Mesendoderm (in vitro differentiated cells): ENCODE measurements around the gene SUSD2.

ENCODE experiments used
- DNase-seq: peaks from one replicate; pipeline ENCODE4 v3.0.0; 2013
- H2AK5ac ChIP-seq: 2 replicates; pipeline ENCODE4 v1.6.1; 2013; ENCODE audit warnings: low read length, inconsistent platforms
- H2BK120ac ChIP-seq: 2 replicates; pipeline ENCODE4 v1.6.1; 2013; ENCODE audit warnings: low read depth, mild to moderate bottlenecking, low read length, moderate library complexity, mixed read lengths
- H2BK15ac ChIP-seq: replicated peaks from 2 replicates; pipeline ENCODE4 v1.6.1; 2013; ENCODE audit warnings: low read depth, mild to moderate bottlenecking, moderate library complexity
- H2BK5ac ChIP-seq: 2 replicates; pipeline ENCODE4 v1.6.1; 2013; ENCODE audit warnings: low read length, inconsistent platforms
- H3K18ac ChIP-seq: 2 replicates; pipeline ENCODE4 v1.6.1; 2013; ENCODE audit warnings: mild to moderate bottlenecking, low read length, mixed read lengths
- H3K23ac ChIP-seq: one replicate; pipeline ENCODE4 v1.6.1; 2013; ENCODE audit warnings: low read length
- H3K27ac ChIP-seq: 2 replicates; pipeline ENCODE4 v1.5.1; 2013; ENCODE audit warnings: low read depth, mild to moderate bottlenecking, inconsistent platforms, low read length, moderate library complexity
- H3K27me3 ChIP-seq: 2 replicates; pipeline ENCODE4 v1.6.1; 2013; ENCODE audit warnings: low read length, control low read depth, mild to moderate bottlenecking, inconsistent platforms; ENCODE audit not compliant: insufficient read depth, poor library complexity
- H3K36me3 ChIP-seq: 2 replicates; pipeline ENCODE4 v1.6.1; 2013; ENCODE audit warnings: low read length, inconsistent platforms; ENCODE audit not compliant: control insufficient read depth, insufficient read depth
- H3K4ac ChIP-seq: one replicate; pipeline ENCODE4 v1.6.1; 2013; ENCODE audit warnings: low read depth, mild to moderate bottlenecking, low read length, moderate library complexity
- H3K4me1 ChIP-seq: 2 replicates; pipeline ENCODE4 v1.6.1; 2013; ENCODE audit warnings: low read depth, low read length, inconsistent platforms; ENCODE audit not compliant: control insufficient read depth
- H3K4me2 ChIP-seq: 2 replicates; pipeline ENCODE4 v1.6.1; 2013; ENCODE audit warnings: low read length
- H3K4me3 ChIP-seq: 2 replicates; pipeline ENCODE4 v1.5.1; 2013; ENCODE audit warnings: mild to moderate bottlenecking, low read length
- H3K56ac ChIP-seq: one replicate; pipeline ENCODE4 v1.6.1; 2013; ENCODE audit warnings: low read length
- H3K79me1 ChIP-seq: 2 replicates; pipeline ENCODE4 v1.6.1; 2013; ENCODE audit warnings: low read length, inconsistent platforms
- H3K79me2 ChIP-seq: 2 replicates; pipeline ENCODE4 v1.6.1; 2013; ENCODE audit warnings: mild to moderate bottlenecking, low read length; ENCODE audit not compliant: control insufficient read depth, insufficient read depth
- H3K9ac ChIP-seq: 2 replicates; pipeline ENCODE4 v1.6.1; 2013; ENCODE audit warnings: low read length, inconsistent platforms
- H4K5ac ChIP-seq: one replicate; pipeline ENCODE4 v1.6.1; 2013; ENCODE audit warnings: low read length
- H4K8ac ChIP-seq: one replicate; pipeline ENCODE4 v1.6.1; 2013; ENCODE audit warnings: low read depth, mild to moderate bottlenecking, control low read depth, low read length, moderate library complexity
- WGBS: extraction: QIAGEN DNeasy Blood & Tissue Kit; methylation state at CpG from one replicate; pipeline ENCODE4 v1.1.7; 2013; ENCODE audit warnings: low lambda C conversion rate, missing lambda C conversion rate; ENCODE audit not compliant: insufficient coverage; ENCODE audit errors: extremely low coverage; 5-methylcytosine and 5-hydroxymethylcytosine counted together

SUSD2 gene

GRCh38 chr22:24154826-24155225 is 26.5 kb upstream of the SUSD2 start:
- no CpG with 5 or more reads among the region's 5 CpGs for WGBS

DNA sequence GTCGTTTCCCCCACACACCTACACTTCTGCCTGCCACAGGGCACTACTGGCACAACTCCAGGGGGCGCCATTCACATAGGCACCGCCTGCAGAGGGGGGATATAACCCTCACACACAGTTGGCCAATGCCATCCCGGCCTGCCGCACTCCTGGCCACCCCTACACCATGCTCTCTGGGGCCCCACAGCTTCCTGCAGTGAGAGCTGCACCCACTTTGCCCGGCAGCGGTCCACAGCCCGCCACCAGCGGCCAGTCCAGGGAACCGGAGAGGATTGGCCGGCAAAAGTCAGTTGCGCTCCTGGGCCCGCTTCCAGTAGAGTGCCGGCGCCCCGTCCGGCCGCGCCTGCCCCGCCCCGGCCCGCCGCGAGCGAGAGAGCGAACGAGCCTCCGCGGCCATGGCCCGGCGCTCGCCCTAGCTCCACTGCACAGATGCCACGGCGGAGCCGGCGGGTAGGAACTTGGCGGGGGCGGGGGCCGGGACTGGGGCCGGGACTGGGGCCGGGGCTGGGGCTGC is 25.6 kb upstream of the SUSD2 start:
- Histone ChIP-seq H3K4me3 (no peak overlapping the region), H3K56ac (peak overlapping the region; percentile 73), H4K5ac (no peak overlapping the region), H3K79me2 (no peaks in the 10 kb centered on the region), H3K9ac (peak overlapping the region; percentile 60), H3K79me1 (no peaks in the 10 kb centered on the region), H4K8ac (no peak overlapping the region), H3K27me3 (no peaks in the 10 kb centered on the region), H3K4me1 (peaks cover 8% of the 10 kb centered on the region), H3K4me2 (peak overlapping the region; percentile 48), H2BK15ac (no peak overlapping the region), H3K4ac (no peak overlapping the region), H2BK5ac (no peak overlapping the region), H3K23ac (peak overlapping the region; percentile 57), H3K36me3 (no peaks in the 10 kb centered on the region), H2BK120ac (no peak overlapping the region), H3K18ac (peak overlapping the region; percentile 31), H3K27ac (no peak overlapping the region), H2AK5ac (no peak overlapping the region)
- WGBS: no CpG with 5 or more reads among the region's 41 CpGs
- DNase-seq: peak; percentile 52

More at GRCh38 chr22:24154826-24155225, 26.5 kb upstream of the SUSD2 start:
- Histone ChIP-seq H2BK15ac (no peak overlapping the region), H3K9ac (no peak overlapping the region), H2BK120ac (no peak overlapping the region), H3K4me3 (no peak overlapping the region), H3K79me2 (no peaks in the 10 kb centered on the region), H3K27me3 (no peaks in the 10 kb centered on the region), H3K23ac (no peak overlapping the region), H3K4me1 (peaks cover 8% of the 10 kb centered on the region), H4K8ac (no peak overlapping the region), H3K27ac (no peak overlapping the region), H3K36me3 (no peaks in the 10 kb centered on the region), H4K5ac (no peak overlapping the region), H3K56ac (no peak overlapping the region), H3K18ac (no peak overlapping the region), H3K79me1 (no peaks in the 10 kb centered on the region), H2AK5ac (no peak overlapping the region), H2BK5ac (no peak overlapping the region), H3K4me2 (no peak overlapping the region), H3K4ac (no peak overlapping the region)
- no peak for DNase-seq

DNA sequence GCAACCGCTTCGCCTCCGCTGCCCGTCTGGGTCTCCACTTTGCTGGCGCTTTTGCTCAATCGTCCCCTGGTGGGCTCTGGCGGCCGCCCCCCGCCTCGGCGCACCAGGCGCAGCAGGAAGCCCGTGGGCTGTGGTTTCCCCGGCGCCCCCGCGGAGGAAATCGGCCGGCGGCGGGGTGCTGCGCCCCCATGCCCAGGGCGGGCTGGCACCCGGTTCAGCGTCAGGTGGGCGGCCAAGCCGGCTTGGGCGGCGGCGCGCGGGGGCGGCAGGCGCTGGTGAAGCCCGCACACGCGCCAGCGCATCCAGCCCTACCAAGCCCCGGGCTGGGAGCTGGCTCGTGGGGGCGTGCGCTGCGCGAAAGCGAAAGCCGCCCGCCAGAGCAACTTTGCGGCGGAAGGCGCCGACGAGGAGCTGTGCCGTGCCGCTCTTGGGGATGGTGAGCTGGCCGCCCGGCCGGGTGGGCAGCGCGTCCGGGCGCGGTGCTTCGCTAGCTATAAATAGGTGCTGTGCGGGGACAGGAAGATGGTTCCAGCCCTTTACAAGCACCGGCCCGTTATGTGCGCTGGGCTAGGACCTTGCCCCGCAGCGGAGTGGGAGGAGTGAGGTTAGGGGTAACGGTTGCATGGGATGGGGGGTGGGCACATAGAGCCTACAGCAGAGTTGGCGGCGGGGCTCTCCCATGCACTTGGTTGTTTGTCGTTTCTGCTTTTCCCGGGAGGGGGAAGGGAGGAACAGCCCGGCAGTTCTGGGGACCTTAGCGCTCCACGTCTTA is 25.0 kb upstream of the SUSD2 start:
- Histone ChIP-seq H4K8ac (no peak overlapping the region), H3K9ac (peak overlapping the region; percentile 50), H3K36me3 (no peaks in the 10 kb centered on the region), H3K18ac (peak overlapping the region; percentile 31), H2BK5ac (no peak overlapping the region), H4K5ac (no peak overlapping the region), H3K4me2 (peak overlapping the region; percentile 58), H3K79me1 (no peaks in the 10 kb centered on the region), H3K4ac (peak overlapping the region; percentile 10), H3K4me3 (peak overlapping the region; percentile 3), H3K56ac (peak overlapping the region; percentile 56), H3K79me2 (no peaks in the 10 kb centered on the region), H3K4me1 (peaks cover 8% of the 10 kb centered on the region), H3K23ac (no peak overlapping the region), H2BK120ac (no peak overlapping the region), H3K27me3 (no peaks in the 10 kb centered on the region), H3K27ac (no peak overlapping the region), H2BK15ac (no peak overlapping the region), H2AK5ac (no peak overlapping the region)
- WGBS: no CpG with 5 or more reads among the region's 77 CpGs
- no peak for DNase-seq

- Histone ChIP-seq H3K56ac (peak overlapping the region; percentile 85), H3K36me3 (no peaks in the 10 kb centered on the region), H3K79me1 (no peaks in the 10 kb centered on the region), H4K5ac (no peak overlapping the region), H3K4me2 (peak overlapping the region; percentile 58), H3K4me3 (no peak overlapping the region), H3K27ac (peak overlapping the region; percentile 46), H3K27me3 (no peaks in the 10 kb centered on the region), H2BK120ac (no peak overlapping the region), H4K8ac (no peak overlapping the region), H3K9ac (peak overlapping the region; percentile 50), H3K4me1 (peaks cover 8% of the 10 kb centered on the region), H2BK15ac (no peak overlapping the region), H2AK5ac (no peak overlapping the region), H3K4ac (peak overlapping the region; percentile 41), H2BK5ac (peak overlapping the region; percentile 5), H3K79me2 (no peaks in the 10 kb centered on the region), H3K18ac (peak overlapping the region; percentile 41), H3K23ac (no peak overlapping the region)
- WGBS: no CpG with 5 or more reads among the region's 23 CpGs
- DNase-seq: peak; percentile 97
Measured at GRCh38 chr22:24156913-24157821, 24.1 kb upstream of the SUSD2 start.

DNA sequence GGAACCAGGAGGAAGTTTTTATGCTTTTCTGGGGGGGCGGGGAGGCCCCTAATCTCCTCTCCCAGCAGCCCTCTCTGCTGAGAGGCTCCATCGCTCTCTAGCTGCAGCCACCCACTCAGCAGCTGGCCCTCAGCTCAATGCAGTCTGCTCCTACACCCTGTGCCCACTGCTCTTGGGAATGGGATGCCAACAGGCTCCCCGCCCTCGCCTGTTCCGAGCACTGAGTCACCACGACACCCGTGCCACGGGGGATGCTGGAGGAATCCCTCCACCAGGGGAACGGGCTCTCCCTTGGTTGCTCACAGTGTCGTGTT is 23.5 kb upstream of the SUSD2 start:
- H2BK15ac ChIP-seq: no peak overlapping the region
- DNase-seq: no peak

More for the DNA sequence above, 23.5 kb upstream of the SUSD2 start:
- no peaks in the 10 kb centered on the region for H3K27me3 ChIP-seq
- H3K4me1 ChIP-seq: peaks cover 8% of the 10 kb centered on the region
- H3K4me3 ChIP-seq: no peak overlapping the region
- H3K79me2 ChIP-seq: no peaks in the 10 kb centered on the region
- H4K5ac ChIP-seq: no peak overlapping the region
- no peak overlapping the region for H2BK5ac ChIP-seq
- H3K4ac ChIP-seq: no peak overlapping the region
- H3K56ac ChIP-seq: no peak overlapping the region
- H3K79me1 ChIP-seq: no peaks in the 10 kb centered on the region
- H3K4me2 ChIP-seq: no peak overlapping the region
- no CpG with 5 or more reads among the region's 10 CpGs for WGBS
- no peak overlapping the region for H2BK120ac ChIP-seq
- no peak overlapping the region for H4K8ac ChIP-seq
- H3K23ac ChIP-seq: no peak overlapping the region
- H3K27ac ChIP-seq: no peak overlapping the region
- no peaks in the 10 kb centered on the region for H3K36me3 ChIP-seq
- H2AK5ac ChIP-seq: no peak overlapping the region
- H3K18ac ChIP-seq: no peak overlapping the region
- peak overlapping the region; percentile 5 for H3K9ac ChIP-seq
